SK-N-SH treated with all-trans-retinoic acid at 6 μM for 48 hours (cell line): ENCODE data around the gene ME3.
A peak's percentile ranks its signal among the peaks of the same experiment; 100 is the strongest.
"Not testable (repeated sequence)": the region's sequence is repeated elsewhere in the genome, so short reads cannot be mapped to it uniquely, and the experiment has no call there.

Experiments used
- ATAC-seq: fragments of 200-7000 bp; cut with Tn5 transposase; 3 replicates; pipeline ENCODE4 v1.9.1; 2020; ENCODE audit warnings: mild to moderate bottlenecking, moderate library complexity
- ARNTL ChIP-seq: fragments of 450-650 bp; formaldehyde crosslinking; IDR thresholded peaks from 2 replicates; pipeline ENCODE4 v1.5.0; 2020; ENCODE audit warnings: low read depth, mild to moderate bottlenecking, moderate library complexity, borderline replicate concordance
- BACH2 ChIP-seq: fragments of 250-450 bp; sonication (Bioruptor Pico); IDR thresholded peaks from 2 replicates; pipeline ENCODE4 v1.9.0; 2021; ENCODE audit warnings: mild to moderate bottlenecking, borderline replicate concordance
- CSDC2 ChIP-seq: fragments of 250-450 bp; sonication (Bioruptor Pico); IDR thresholded peaks from 2 replicates; pipeline ENCODE4 v1.5.0; 2020; ENCODE audit warnings: mild to moderate bottlenecking, moderate library complexity
- ISL1 ChIP-seq: fragments of 250-450 bp; sonication (Bioruptor Pico); IDR thresholded peaks from 2 replicates; pipeline ENCODE4 v2.1.2; 2022; ENCODE audit warnings: mild to moderate bottlenecking, moderate library complexity
- OSR1 ChIP-seq: fragments of 250-450 bp; sonication (Bioruptor Pico); IDR thresholded peaks from 2 replicates; pipeline ENCODE4 v1.8.0; 2022; ENCODE audit warnings: moderate library complexity, mild to moderate bottlenecking, inconsistent platforms
- RARB ChIP-seq: fragments of 250-450 bp; sonication (Bioruptor Pico); IDR thresholded peaks from 2 replicates; pipeline ENCODE4 v1.8.0; 2021; ENCODE audit warnings: mild to moderate bottlenecking, moderate library complexity
- SNAI2 ChIP-seq: fragments of 250-450 bp; sonication (Bioruptor Pico); IDR thresholded peaks from 2 replicates; pipeline ENCODE4 v1.5.0; 2020; ENCODE audit warnings: mild to moderate bottlenecking, moderate library complexity
- ZC3H10 ChIP-seq: fragments of 250-450 bp; sonication (Bioruptor Pico); IDR thresholded peaks from 2 replicates; pipeline ENCODE4 v1.5.1; 2021; ENCODE audit warnings: mild to moderate bottlenecking, moderate library complexity
- ZFP3 ChIP-seq: fragments of 250-450 bp; sonication (Bioruptor Pico); IDR thresholded peaks from 2 replicates; pipeline ENCODE4 v1.5.0; 2020; ENCODE audit warnings: mild to moderate bottlenecking, moderate library complexity
- ZNF565 ChIP-seq: fragments of 450-650 bp; formaldehyde crosslinking; conservative IDR thresholded peaks from 2 replicates; pipeline ENCODE4 v1.5.0; 2020; ENCODE audit warnings: low read depth, mild to moderate bottlenecking, moderate library complexity
- ZNF70 ChIP-seq: fragments of 450-650 bp; formaldehyde crosslinking; IDR thresholded peaks from 2 replicates; pipeline ENCODE4 v1.5.0; 2020; ENCODE audit warnings: mild to moderate bottlenecking, moderate library complexity
- ZNF8 ChIP-seq: fragments of 450-650 bp; formaldehyde crosslinking; IDR thresholded peaks from 2 replicates; pipeline ENCODE4 v1.5.0; 2020; ENCODE audit warnings: mild to moderate bottlenecking, moderate library complexity
- TF ChIP-seq, protein P1 (sequence below): fragments of 250-450 bp; sonication (Bioruptor Pico); IDR thresholded peaks from 2 replicates; pipeline ENCODE4 v1.5.1; 2020; ENCODE audit warnings: low read depth, mild to moderate bottlenecking, moderate library complexity
- TF ChIP-seq, protein P2 (sequence below): fragments of 250-450 bp; sonication (Bioruptor Pico); IDR thresholded peaks from 2 replicates; pipeline ENCODE4 v1.5.1; 2021; ENCODE audit warnings: mild to moderate bottlenecking, moderate library complexity
- TF ChIP-seq, protein P3 (sequence below): fragments of 250-450 bp; sonication (Bioruptor Pico); IDR thresholded peaks from 2 replicates; pipeline ENCODE4 v1.5.0; 2020; ENCODE audit warnings: mild to moderate bottlenecking, moderate library complexity
- TF ChIP-seq, protein P4 (sequence below): fragments of 250-450 bp; sonication (Bioruptor Pico); IDR thresholded peaks from 2 replicates; pipeline ENCODE4 v1.8.0; 2021; ENCODE audit warnings: low read depth, mild to moderate bottlenecking, moderate library complexity, borderline replicate concordance

The ME3 gene

DNA sequence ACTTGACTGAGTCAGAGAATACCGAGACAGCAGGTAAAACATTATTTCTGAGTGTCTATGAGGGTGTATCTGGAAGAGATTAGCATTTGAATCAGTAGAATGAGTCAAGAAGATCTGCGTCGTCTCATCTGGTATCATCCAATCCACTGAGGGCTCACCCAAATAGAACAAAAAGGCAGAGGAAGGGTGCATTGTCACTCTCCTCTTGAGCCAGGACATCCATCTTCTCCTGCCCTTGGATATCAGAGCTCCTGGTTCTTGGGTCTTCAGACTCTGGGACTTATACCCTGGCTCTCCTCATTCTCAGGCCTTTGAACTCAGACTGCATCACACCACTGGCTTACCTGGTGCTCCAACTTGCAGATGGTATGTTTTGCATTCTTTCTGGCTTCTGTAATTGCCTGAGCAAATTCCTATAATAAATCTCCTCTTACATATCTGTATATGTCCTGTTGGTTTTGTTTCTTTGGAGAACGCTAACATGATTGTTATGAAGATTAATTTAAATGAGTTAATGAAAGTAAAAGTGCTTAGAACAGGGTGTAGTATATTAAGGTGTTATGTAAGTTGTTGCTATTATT is 49.3 kb downstream of the ME3 start:
- TF ChIP-seq ISL1 (CRISPR knock-in tag) (peak; percentile 78), ARNTL (CRISPR knock-in tag) (no peak)
- TF ChIP-seq, protein P1, sequence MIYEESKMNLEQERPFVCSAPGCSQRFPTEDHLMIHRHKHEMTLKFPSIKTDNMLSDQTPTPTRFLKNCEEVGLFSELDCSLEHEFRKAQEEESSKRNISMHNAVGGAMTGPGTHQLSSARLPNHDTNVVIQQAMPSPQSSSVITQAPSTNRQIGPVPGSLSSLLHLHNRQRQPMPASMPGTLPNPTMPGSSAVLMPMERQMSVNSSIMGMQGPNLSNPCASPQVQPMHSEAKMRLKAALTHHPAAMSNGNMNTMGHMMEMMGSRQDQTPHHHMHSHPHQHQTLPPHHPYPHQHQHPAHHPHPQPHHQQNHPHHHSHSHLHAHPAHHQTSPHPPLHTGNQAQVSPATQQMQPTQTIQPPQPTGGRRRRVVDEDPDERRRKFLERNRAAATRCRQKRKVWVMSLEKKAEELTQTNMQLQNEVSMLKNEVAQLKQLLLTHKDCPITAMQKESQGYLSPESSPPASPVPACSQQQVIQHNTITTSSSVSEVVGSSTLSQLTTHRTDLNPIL (CRISPR knock-in tag): peak; percentile 49; the same call in 1 of the 2 replicates
- ATAC-seq: peak; percentile 77

DNA sequence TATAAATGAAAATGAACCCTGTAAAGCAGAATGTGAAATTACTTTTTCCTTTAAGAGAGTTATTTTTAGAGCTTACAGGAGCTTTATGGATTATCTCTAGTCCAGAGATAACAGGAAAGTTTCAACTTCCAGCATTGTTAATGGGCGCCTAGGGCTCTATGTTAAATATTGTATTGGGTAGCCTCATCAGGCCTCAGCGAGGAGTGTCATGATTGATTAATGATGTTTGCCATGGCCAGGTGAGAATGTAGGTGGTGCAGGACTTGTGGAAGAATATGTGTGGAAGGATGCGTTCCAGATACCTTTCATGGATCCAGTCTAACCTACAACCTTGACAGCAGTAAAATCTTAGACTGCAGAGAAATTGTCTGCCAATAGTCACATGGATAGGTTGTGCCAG is 50.6 kb downstream of the ME3 start:
- ATAC-seq: no peak

DNA sequence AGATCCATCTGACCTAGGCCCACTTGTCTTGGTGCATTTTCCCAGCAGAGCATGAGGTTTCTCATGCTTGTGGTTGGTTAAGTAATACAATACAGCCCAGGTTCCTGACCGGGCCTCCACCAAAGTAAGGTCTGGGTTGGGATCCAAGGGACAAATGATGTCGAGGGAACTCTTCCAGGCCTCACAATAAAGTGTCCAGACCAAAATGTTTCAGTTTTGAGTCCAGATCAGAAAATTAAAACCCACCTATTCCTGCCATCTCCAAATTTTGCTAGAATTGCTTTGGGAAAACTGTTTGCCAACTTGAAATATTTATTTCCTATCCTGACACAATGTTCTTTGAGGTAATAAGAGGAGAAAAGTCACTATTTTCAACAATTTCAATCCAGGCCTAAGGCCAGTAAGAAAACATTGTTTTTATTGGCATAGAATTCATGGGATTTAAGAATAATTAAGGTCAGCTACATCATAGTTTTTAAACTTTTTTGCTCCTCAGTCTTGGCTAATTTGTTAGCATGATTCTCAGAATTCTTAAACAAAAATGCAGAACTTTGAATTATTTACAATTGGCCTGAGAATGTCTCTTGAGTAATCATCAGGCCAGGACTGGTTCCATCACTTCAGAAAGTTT is 51.4 kb downstream of the ME3 start:
- no peak for ATAC-seq
- TF ChIP-seq OSR1 (CRISPR knock-in tag) (no peak), ZFP3 (CRISPR knock-in tag) (no peak), BACH2 (no peak), ZNF8 (CRISPR knock-in tag) (no peak), ARNTL (CRISPR knock-in tag) (no peak), SNAI2 (CRISPR knock-in tag) (no peak), ZNF70 (CRISPR knock-in tag) (no peak)
- TF ChIP-seq, protein P2, sequence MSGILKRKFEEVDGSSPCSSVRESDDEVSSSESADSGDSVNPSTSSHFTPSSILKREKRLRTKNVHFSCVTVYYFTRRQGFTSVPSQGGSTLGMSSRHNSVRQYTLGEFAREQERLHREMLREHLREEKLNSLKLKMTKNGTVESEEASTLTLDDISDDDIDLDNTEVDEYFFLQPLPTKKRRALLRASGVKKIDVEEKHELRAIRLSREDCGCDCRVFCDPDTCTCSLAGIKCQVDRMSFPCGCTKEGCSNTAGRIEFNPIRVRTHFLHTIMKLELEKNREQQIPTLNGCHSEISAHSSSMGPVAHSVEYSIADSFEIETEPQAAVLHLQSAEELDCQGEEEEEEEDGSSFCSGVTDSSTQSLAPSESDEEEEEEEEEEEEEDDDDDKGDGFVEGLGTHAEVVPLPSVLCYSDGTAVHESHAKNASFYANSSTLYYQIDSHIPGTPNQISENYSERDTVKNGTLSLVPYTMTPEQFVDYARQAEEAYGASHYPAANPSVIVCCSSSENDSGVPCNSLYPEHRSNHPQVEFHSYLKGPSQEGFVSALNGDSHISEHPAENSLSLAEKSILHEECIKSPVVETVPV: no peak
- TF ChIP-seq, protein P3, sequence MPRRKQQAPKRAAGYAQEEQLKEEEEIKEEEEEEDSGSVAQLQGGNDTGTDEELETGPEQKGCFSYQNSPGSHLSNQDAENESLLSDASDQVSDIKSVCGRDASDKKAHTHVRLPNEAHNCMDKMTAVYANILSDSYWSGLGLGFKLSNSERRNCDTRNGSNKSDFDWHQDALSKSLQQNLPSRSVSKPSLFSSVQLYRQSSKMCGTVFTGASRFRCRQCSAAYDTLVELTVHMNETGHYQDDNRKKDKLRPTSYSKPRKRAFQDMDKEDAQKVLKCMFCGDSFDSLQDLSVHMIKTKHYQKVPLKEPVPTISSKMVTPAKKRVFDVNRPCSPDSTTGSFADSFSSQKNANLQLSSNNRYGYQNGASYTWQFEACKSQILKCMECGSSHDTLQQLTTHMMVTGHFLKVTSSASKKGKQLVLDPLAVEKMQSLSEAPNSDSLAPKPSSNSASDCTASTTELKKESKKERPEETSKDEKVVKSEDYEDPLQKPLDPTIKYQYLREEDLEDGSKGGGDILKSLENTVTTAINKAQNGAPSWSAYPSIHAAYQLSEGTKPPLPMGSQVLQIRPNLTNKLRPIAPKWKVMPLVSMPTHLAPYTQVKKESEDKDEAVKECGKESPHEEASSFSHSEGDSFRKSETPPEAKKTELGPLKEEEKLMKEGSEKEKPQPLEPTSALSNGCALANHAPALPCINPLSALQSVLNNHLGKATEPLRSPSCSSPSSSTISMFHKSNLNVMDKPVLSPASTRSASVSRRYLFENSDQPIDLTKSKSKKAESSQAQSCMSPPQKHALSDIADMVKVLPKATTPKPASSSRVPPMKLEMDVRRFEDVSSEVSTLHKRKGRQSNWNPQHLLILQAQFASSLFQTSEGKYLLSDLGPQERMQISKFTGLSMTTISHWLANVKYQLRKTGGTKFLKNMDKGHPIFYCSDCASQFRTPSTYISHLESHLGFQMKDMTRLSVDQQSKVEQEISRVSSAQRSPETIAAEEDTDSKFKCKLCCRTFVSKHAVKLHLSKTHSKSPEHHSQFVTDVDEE (CRISPR knock-in tag): no peak

More for the DNA sequence above, 50.6 kb downstream of the ME3 start:
- TF ChIP-seq, protein P3 (CRISPR knock-in tag): no peak
- TF ChIP-seq CSDC2 (no peak), ZNF8 (CRISPR knock-in tag) (no peak), ZNF565 (no peak), RARB (CRISPR knock-in tag) (no peak), ZC3H10 (CRISPR knock-in tag) (no peak), ISL1 (CRISPR knock-in tag) (no peak), ZNF70 (CRISPR knock-in tag) (no peak)
- TF ChIP-seq, protein P2: no peak
- TF ChIP-seq, protein P4, sequence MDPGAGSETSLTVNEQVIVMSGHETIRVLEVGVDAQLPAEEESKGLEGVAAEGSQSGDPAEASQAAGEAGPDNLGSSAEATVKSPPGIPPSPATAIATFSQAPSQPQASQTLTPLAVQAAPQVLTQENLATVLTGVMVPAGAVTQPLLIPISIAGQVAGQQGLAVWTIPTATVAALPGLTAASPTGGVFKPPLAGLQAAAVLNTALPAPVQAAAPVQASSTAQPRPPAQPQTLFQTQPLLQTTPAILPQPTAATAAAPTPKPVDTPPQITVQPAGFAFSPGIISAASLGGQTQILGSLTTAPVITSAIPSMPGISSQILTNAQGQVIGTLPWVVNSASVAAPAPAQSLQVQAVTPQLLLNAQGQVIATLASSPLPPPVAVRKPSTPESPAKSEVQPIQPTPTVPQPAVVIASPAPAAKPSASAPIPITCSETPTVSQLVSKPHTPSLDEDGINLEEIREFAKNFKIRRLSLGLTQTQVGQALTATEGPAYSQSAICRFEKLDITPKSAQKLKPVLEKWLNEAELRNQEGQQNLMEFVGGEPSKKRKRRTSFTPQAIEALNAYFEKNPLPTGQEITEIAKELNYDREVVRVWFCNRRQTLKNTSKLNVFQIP (CRISPR knock-in tag): no peak

DNA sequence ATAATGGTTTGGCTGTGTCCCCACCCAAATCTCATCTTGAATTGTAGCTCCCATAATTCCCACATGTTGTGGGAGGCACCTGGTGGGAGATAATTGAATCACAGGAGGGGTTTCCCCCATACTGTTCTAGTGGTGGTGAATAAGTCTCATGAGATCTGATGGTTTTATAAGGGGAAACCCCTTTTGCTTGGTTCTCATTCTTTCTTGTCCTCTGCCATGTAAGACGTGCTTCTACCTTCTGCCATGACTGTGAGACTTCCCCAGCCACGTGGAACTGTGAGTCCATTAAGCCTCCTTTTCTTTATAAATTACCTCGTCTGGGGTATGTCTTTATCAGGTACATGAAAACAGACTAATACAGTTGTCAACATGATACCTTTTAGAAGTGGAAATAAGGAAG is 53.0 kb downstream of the ME3 start:
- not testable (repeated sequence) for ATAC-seq
